ENCODE data around the gene SMPD3. TPM values are rescaled to one million over a fixed set of nuclear protein-coding genes. Genes with fewer than 3 reads are reported as not detected.

The SMPD3 gene
- total RNA-seq, 3 donors from 2014 or later, result under 0.01 to 15.4 (median 2.9) TPM

GRCh38 chr16:68371276-68371651 lies 77.0 kb downstream of the SMPD3 start:
- intact Hi-C loops (cut with DNase I; ENCODE audit: low total_unique reads), result no loop called here
- no peaks in the 10 kb centered on the region for H3K4me1 ChIP-seq
- no peak for TF ChIP-seq CTCF (IDR thresholded peaks at IDR 0.05)
- TF ChIP-seq POLR2A (IDR thresholded peaks at IDR 0.05), result no peak
- no peak for TF ChIP-seq POLR2AphosphoS5 (IDR thresholded peaks at IDR 0.05)

GRCh38 chr16:68370581-68371275 lies 77.6 kb downstream of the SMPD3 start:
- no peak for DNase-seq (ENCODE audit: low spot score in 2 of 2)
- Histone ChIP-seq H3K27ac (no peak overlapping the region), H3K4me3 (no peak overlapping the region), H3K36me3 (no peaks in the 10 kb centered on the region), H3K9me3 (no peaks in the 10 kb centered on the region), H3K27me3 (no peaks in the 10 kb centered on the region), H3K4me1 (no peaks in the 10 kb centered on the region)
- intact Hi-C loops (cut with DNase I; ENCODE audit: low total_unique reads), result no loop called here
- TF ChIP-seq POLR2AphosphoS5 (IDR thresholded peaks at IDR 0.05), result no peak
- TF ChIP-seq CTCF (IDR thresholded peaks at IDR 0.05), result no peak
- TF ChIP-seq POLR2A (IDR thresholded peaks at IDR 0.05), result no peak

More at GRCh38 chr16:68371276-68371651, 77.0 kb downstream of the SMPD3 start:
- no peak overlapping the region for H3K27ac ChIP-seq
- H3K4me3 ChIP-seq, result no peak overlapping the region
- no peaks in the 10 kb centered on the region for H3K27me3 ChIP-seq
- no peaks in the 10 kb centered on the region for H3K9me3 ChIP-seq
- DNase-seq (ENCODE audit: low spot score in 2 of 2), result no peak
- no peaks in the 10 kb centered on the region for H3K36me3 ChIP-seq

GRCh38 chr16:68369697-68370580 lies 78.4 kb downstream of the SMPD3 start:
- no peak overlapping the region for H3K27ac ChIP-seq
- H3K9me3 ChIP-seq, result no peaks in the 10 kb centered on the region
- TF ChIP-seq POLR2A (IDR thresholded peaks at IDR 0.05) (no peak), POLR2AphosphoS5 (IDR thresholded peaks at IDR 0.05) (no peak), CTCF (IDR thresholded peaks at IDR 0.05) (no peak)
- H3K4me3 ChIP-seq, result no peak overlapping the region
- intact Hi-C loops (cut with DNase I; ENCODE audit: low total_unique reads), result no loop called here
- no peaks in the 10 kb centered on the region for H3K4me1 ChIP-seq
- no peaks in the 10 kb centered on the region for H3K27me3 ChIP-seq
- no peaks in the 10 kb centered on the region for H3K36me3 ChIP-seq
- DNase-seq (ENCODE audit: low spot score in 2 of 2), result no peak

GRCh38 chr16:68369168-68369567 lies 79.1 kb downstream of the SMPD3 start:
- no peak for TF ChIP-seq POLR2A (IDR thresholded peaks at IDR 0.05)
- no peak for TF ChIP-seq POLR2AphosphoS5 (IDR thresholded peaks at IDR 0.05)
- no peak for TF ChIP-seq CTCF (IDR thresholded peaks at IDR 0.05)
- no peak overlapping the region for H3K4me3 ChIP-seq
- H3K36me3 ChIP-seq, result no peaks in the 10 kb centered on the region
- no peak for DNase-seq (ENCODE audit: low spot score in 2 of 2)
- H3K27ac ChIP-seq, result no peak overlapping the region
- no peaks in the 10 kb centered on the region for H3K27me3 ChIP-seq
- no peaks in the 10 kb centered on the region for H3K4me1 ChIP-seq
- H3K9me3 ChIP-seq, result no peaks in the 10 kb centered on the region
- intact Hi-C loops (cut with DNase I; ENCODE audit: low total_unique reads), result no loop called here

- H3K27me3 ChIP-seq, result no peaks in the 10 kb centered on the region
Observed at GRCh38 chr16:68368301-68368888, 79.9 kb downstream of the SMPD3 start.

More at GRCh38 chr16:68368301-68368888, 79.9 kb downstream of the SMPD3 start:
- H3K4me1 ChIP-seq, result no peaks in the 10 kb centered on the region
- no peaks in the 10 kb centered on the region for H3K36me3 ChIP-seq
- no peak for TF ChIP-seq POLR2AphosphoS5 (IDR thresholded peaks at IDR 0.05)
- TF ChIP-seq CTCF (IDR thresholded peaks at IDR 0.05), result no peak
- no peak for TF ChIP-seq POLR2A (IDR thresholded peaks at IDR 0.05)
- H3K4me3 ChIP-seq, result no peak overlapping the region
- no peak for DNase-seq (ENCODE audit: low spot score in 2 of 2)
- no peak overlapping the region for H3K27ac ChIP-seq
- intact Hi-C loops (cut with DNase I; ENCODE audit: low total_unique reads), result no loop called here
- no peaks in the 10 kb centered on the region for H3K9me3 ChIP-seq
